LNCAP (cell line): ENCODE measurements around the gene ADARB2.

ENCODE experiments used
- CTCF ChIP-seq: fragments of 450-650 bp; IDR thresholded peaks from 2 replicates; pipeline ENCODE4 v1.5.1; 2017; ENCODE audit warnings: mild to moderate bottlenecking

Gene ADARB2

GRCh38 chr10:1190791-1191490 is 546.4 kb downstream of the ADARB2 start:
- TF ChIP-seq CTCF: no peak

- TF ChIP-seq CTCF: no peak
Measured at GRCh38 chr10:1190052-1190395, 547.3 kb downstream of the ADARB2 start.

- TF ChIP-seq CTCF: no peak
Measured at GRCh38 chr10:1189166-1190051, 547.9 kb downstream of the ADARB2 start.

- TF ChIP-seq CTCF: no peak
Measured at GRCh38 chr10:1188558-1189135, 548.7 kb downstream of the ADARB2 start.

- no peak for TF ChIP-seq CTCF
Measured at GRCh38 chr10:1187855-1188557, 549.3 kb downstream of the ADARB2 start.

GRCh38 chr10:1187151-1187854 is 550.0 kb downstream of the ADARB2 start:
- no peak for TF ChIP-seq CTCF

GRCh38 chr10:1186683-1186990 is 550.7 kb downstream of the ADARB2 start:
- no peak for TF ChIP-seq CTCF
